22Rv1 (cell line): ENCODE results near the gene CDT1.
"Not testable (repeated sequence)": the region's sequence is repeated elsewhere in the genome, so short reads cannot be mapped to it uniquely, and the experiment has no call there.

Experiments used
- H3K27ac ChIP-seq: fragments of 450-650 bp; 2 replicates; pipeline ENCODE4 v1.5.1; 2017
- CTCF ChIP-seq: fragments of 450-650 bp; IDR thresholded peaks from 2 replicates; pipeline ENCODE4 v1.5.1; 2017; ENCODE audit warnings: mild to moderate bottlenecking
- ZFX ChIP-seq: fragments of 450-650 bp; IDR thresholded peaks from 2 replicates; pipeline ENCODE4 v1.6.1; 2017; ENCODE audit warnings: antibody characterized with exemption, borderline replicate concordance

The CDT1 gene

GRCh38 chr16:88785106-88785924 is 18.3 kb upstream of the CDT1 start, which contains the start of gene PIEZO1:
PIEZO1 (minus strand) TSS chr16:88785220; CDS start chr16:88784964, 256 bp downstream.
- TF ChIP-seq ZFX: no peak
- TF ChIP-seq CTCF: peak; percentile 94
- H3K27ac ChIP-seq: peak within 1 kb of the TSS; percentile 75

- TF ChIP-seq ZFX: no peak
Observed at GRCh38 chr16:88787579-88788314, 15.8 kb upstream of the CDT1 start.

DNA sequence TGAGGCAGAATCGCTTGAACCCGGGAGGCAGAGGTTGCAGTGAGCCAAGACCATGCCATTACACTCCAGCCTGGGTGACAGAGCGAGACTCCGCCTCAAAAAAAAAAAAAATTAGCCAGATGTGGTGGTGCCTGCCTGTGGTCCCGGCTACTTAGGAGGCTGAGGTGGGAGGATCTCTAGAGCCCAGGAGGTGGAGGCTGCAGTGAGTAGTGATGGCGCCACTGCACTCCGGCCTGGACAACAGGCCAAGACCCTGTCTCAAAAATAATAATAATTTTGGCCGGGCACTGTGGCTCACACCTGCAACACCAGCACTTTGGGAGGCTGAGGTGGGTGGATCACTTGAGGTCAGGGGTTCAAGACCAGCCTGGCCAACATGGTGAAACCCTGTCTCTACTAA is 14.8 kb upstream of the CDT1 start:
- H3K27ac ChIP-seq: not testable (repeated sequence)

More at GRCh38 chr16:88787579-88788314, 15.8 kb upstream of the CDT1 start:
- H3K27ac ChIP-seq: no peak overlapping the region

- TF ChIP-seq CTCF: no peak
- TF ChIP-seq ZFX: no peak
- no peak overlapping the region for H3K27ac ChIP-seq
Observed at GRCh38 chr16:88789594-88789993, 14.0 kb upstream of the CDT1 start.

GRCh38 chr16:88790312-88791211 is 13.0 kb upstream of the CDT1 start:
- TF ChIP-seq CTCF: no peak
- no peak for TF ChIP-seq ZFX
- no peak overlapping the region for H3K27ac ChIP-seq

- TF ChIP-seq ZFX (no peak), CTCF (no peak)
- H3K27ac ChIP-seq: no peak overlapping the region
Observed at GRCh38 chr16:88792078-88792550, 11.5 kb upstream of the CDT1 start.

DNA sequence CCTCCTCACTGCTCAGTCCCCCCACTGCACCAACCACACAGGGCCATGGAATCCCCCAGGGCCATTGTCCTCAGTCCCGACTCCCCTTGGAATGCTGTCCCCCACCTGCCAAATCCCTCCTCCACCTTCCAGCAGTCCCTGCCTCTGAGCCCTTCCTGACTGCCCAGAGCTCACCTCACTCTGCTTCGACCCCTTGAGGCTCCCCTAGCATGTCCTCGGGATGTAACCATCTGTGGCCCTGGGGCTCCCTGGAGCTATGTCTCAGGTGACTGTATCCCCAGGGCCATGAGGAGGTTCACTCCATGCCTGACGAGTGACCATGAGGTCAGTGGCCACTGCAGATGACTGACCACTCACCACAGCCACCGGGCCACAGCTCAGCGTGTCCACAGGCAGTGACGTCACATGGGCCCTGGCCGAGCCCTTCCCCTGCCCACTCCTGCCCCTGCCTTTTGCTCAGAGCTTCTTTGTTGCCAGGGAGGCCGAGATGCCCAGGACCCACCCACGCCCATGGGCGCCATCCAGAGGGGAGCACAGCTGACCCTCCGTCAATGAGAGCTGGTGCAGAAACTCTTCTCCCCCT is 10.8 kb upstream of the CDT1 start:
- H3K27ac ChIP-seq: no peak overlapping the region
- TF ChIP-seq ZFX (no peak), CTCF (no peak)
